Renal cortex interstitium (tissue), 11 donors: Measurements from ENCODE around the gene PARVB. TPM values are rescaled to one million over a fixed set of nuclear protein-coding genes. Genes with fewer than 3 reads are reported as not detected.

ENCODE experiments used
- DNase-seq, 11 donors: peaks; one replicate each; pipeline ENCODE4 v3.0.0-alpha.2; 2013; ENCODE audit warnings: low read depth in 9 of 11, low spot score in 4 of 11; ENCODE audit errors: extremely low read depth in 1 of 11
- polyA plus RNA-seq, 3 donors: library from polyadenylated mRNA; unstranded; fragments of 120-200 nt; gene quantifications; one replicate each; pipeline ENCODE4 v1.2.1, GENCODE V29; 2013; ENCODE audit not compliant: insufficient read length in 3 of 3

The PARVB gene
- polyA plus RNA-seq, 3 donors = 16.2 to 21.7 (median 20.2) TPM

GRCh38 chr22:44071781-44072326, 47.8 kb downstream of the PARVB start:
- no peak for DNase-seq

- DNase-seq = peak in 9 of 11 donors; percentile 13 to 79 (median 68)
These were observed 50.4 kb downstream of the PARVB start for GRCh38 chr22:44074337-44074984.

GRCh38 chr22:44075022-44075421, 50.9 kb downstream of the PARVB start:
- no peak for DNase-seq

GRCh38 chr22:44075670-44076069, 51.6 kb downstream of the PARVB start:
- DNase-seq = no peak

GRCh38 chr22:44076825-44077224, 52.7 kb downstream of the PARVB start:
- no peak for DNase-seq

- DNase-seq = peak in 10 of 11 donors; percentile 41 to 77 (median 68)
These were observed 57.1 kb downstream of the PARVB start for GRCh38 chr22:44080936-44081861.

- no peak for DNase-seq
These were observed 58.7 kb downstream of the PARVB start for GRCh38 chr22:44082801-44083200.

- no peak for DNase-seq
These were observed 60.1 kb downstream of the PARVB start for GRCh38 chr22:44084044-44084772.

- DNase-seq = peak in 10 of 11 donors; percentile 21 to 71 (median 60)
These were observed 61.7 kb downstream of the PARVB start for GRCh38 chr22:44085743-44086270.

GRCh38 chr22:44086271-44087088, 62.4 kb downstream of the PARVB start:
- peak in 7 of 11 donors; percentile 13 to 43 (median 34) for DNase-seq

- DNase-seq = no peak
These were observed 63.0 kb downstream of the PARVB start for GRCh38 chr22:44087089-44087430.

GRCh38 chr22:44088976-44089570, 65.0 kb downstream of the PARVB start:
- DNase-seq = no peak

- DNase-seq = no peak
These were observed 65.8 kb downstream of the PARVB start for GRCh38 chr22:44089717-44090570.

- DNase-seq = no peak
These were observed 66.4 kb downstream of the PARVB start for GRCh38 chr22:44090571-44090905.

GRCh38 chr22:44091021-44091721, 67.1 kb downstream of the PARVB start:
- DNase-seq = no peak

- DNase-seq = no peak
These were observed 67.6 kb downstream of the PARVB start for GRCh38 chr22:44091751-44092150.
